ENCODE data around the gene LHFPL6. TPM values are rescaled to one million over a fixed set of nuclear protein-coding genes. Genes with fewer than 3 reads are reported as not detected.

The LHFPL6 gene
- total and polyA plus RNA-seq, 10 of the 15 experiments (the other 5 are each of a cell fraction or from before 2014, with no cell fraction given): 0.11 to 4.6 (median 0.41) TPM

- TF ChIP-seq CBFB (IDR thresholded peaks at IDR 0.05; ENCODE audit: low read depth) (no peak), EZH2 (IDR thresholded peaks at IDR 0.05; ENCODE audit: borderline replicate concordance, control insufficient read depth, low read depth, low read length) (no peak), SIN3A (IDR thresholded peaks at IDR 0.05; ENCODE audit: low read depth, low read length) (no peak), NBN (IDR thresholded peaks at IDR 0.05) (no peak), SMAD5 (IDR thresholded peaks at IDR 0.05; ENCODE audit: low read depth) (no peak), MTA3 (IDR thresholded peaks at IDR 0.05; ENCODE audit: borderline replicate concordance, low read length) (no peak)
- TF ChIP-seq, protein P1, sequence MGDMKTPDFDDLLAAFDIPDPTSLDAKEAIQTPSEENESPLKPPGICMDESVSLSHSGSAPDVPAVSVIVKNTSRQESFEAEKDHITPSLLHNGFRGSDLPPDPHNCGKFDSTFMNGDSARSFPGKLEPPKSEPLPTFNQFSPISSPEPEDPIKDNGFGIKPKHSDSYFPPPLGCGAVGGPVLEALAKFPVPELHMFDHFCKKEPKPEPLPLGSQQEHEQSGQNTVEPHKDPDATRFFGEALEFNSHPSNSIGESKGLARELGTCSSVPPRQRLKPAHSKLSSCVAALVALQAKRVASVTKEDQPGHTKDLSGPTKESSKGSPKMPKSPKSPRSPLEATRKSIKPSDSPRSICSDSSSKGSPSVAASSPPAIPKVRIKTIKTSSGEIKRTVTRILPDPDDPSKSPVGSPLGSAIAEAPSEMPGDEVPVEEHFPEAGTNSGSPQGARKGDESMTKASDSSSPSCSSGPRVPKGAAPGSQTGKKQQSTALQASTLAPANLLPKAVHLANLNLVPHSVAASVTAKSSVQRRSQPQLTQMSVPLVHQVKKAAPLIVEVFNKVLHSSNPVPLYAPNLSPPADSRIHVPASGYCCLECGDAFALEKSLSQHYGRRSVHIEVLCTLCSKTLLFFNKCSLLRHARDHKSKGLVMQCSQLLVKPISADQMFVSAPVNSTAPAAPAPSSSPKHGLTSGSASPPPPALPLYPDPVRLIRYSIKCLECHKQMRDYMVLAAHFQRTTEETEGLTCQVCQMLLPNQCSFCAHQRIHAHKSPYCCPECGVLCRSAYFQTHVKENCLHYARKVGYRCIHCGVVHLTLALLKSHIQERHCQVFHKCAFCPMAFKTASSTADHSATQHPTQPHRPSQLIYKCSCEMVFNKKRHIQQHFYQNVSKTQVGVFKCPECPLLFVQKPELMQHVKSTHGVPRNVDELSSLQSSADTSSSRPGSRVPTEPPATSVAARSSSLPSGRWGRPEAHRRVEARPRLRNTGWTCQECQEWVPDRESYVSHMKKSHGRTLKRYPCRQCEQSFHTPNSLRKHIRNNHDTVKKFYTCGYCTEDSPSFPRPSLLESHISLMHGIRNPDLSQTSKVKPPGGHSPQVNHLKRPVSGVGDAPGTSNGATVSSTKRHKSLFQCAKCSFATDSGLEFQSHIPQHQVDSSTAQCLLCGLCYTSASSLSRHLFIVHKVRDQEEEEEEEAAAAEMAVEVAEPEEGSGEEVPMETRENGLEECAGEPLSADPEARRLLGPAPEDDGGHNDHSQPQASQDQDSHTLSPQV (IDR thresholded peaks at IDR 0.05): no peak
These were observed 34.9 kb upstream of the LHFPL6 start (continued) for GRCh38 chr13:39637890-39638289.

DNA sequence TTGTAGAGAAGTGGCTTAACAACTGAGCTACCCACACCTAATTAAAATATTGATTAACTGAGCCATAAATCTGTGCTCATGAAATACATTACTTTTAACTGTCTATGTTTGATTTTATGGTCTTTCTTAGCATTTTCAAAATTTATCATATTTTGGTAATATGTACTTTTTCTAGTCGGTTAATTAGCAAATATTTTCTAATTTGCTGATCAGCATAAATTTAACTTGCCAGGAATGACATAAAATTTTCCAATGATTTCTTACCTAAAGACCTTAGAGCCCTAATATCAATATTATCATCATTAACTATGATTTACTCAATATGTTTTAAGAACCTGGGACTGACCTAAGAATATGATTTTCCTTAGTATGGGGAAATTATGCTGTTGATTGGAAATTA is 32.6 kb upstream of the LHFPL6 start:
- no peak for ATAC-seq
- ChIA-PET CTCF (interaction anchor here (1.6 to 1.7 kb wide), 2 partner anchors 19 to 23 kb away, joined by 4 read pairs; no protein-coding TSS in a partner anchor), POLR2A (no interaction called here), SMC1A (ENCODE audit: uncharacterized antibody, unreplicated experiment) (interaction anchor here (0.6 kb wide), 1 partner anchor 24 kb away, joined by 3 read pairs; no protein-coding TSS in a partner anchor), RAD21 (ENCODE audit: unreplicated experiment) (no interaction called here)
- no peak overlapping the region for H2AFZ ChIP-seq (ENCODE audit: control insufficient read depth, low read depth, low read length)
- 21% methylated on average over 1 of the region's 1 CpG for WGBS (ENCODE audit: insufficient coverage, insufficient replicate concordance, low lambda C conversion rate, missing lambda C conversion rate)
- H3K4me3 ChIP-seq: no peak overlapping the region
- no peak overlapping the region for H3K4me2 ChIP-seq (ENCODE audit: control insufficient read depth, insufficient read depth)
- H3K9ac ChIP-seq (ENCODE audit: control insufficient read depth, insufficient read depth, low read length): no peak overlapping the region
- no peaks in the 10 kb centered on the region for H3K27me3 ChIP-seq (replicated peaks in 1 of 2; ENCODE audit: control insufficient read depth in 2 of 2, insufficient read depth in 2 of 2, low read length in 1 of 2)
- H3K36me3 ChIP-seq (ENCODE audit: control insufficient read depth in 2 of 2, insufficient read depth in 2 of 2, low read length in 1 of 2): no peaks in the 10 kb centered on the region
- in situ Hi-C loops (cut with MboI): no loop called here
- DNase-seq (ENCODE audit: low read depth, low spot score): no peak
- H4K20me1 ChIP-seq (ENCODE audit: control insufficient read depth, insufficient read depth): no peaks in the 10 kb centered on the region
- H3K27ac ChIP-seq (ENCODE audit: control insufficient read depth, insufficient read depth): no peak overlapping the region
- intact Hi-C loops (cut with micrococcal nuclease; ENCODE audit: unreplicated experiment): no loop called here
- no peaks in the 10 kb centered on the region; the same call in 2 of the 3 replicates for H3K9me3 ChIP-seq (replicated peaks; ENCODE audit: control insufficient read depth, insufficient read depth, low read length)
- no peaks in the 10 kb centered on the region for H3K79me2 ChIP-seq (ENCODE audit: control insufficient read depth, insufficient read depth, low read length)
- no peaks in the 10 kb centered on the region for H3K4me1 ChIP-seq (ENCODE audit: control insufficient read depth, insufficient read depth, low read length)
- FAIRE-seq: no peak
- BruUV-seq (replicated peaks): no TSS peak
- TF ChIP-seq, protein P2, sequence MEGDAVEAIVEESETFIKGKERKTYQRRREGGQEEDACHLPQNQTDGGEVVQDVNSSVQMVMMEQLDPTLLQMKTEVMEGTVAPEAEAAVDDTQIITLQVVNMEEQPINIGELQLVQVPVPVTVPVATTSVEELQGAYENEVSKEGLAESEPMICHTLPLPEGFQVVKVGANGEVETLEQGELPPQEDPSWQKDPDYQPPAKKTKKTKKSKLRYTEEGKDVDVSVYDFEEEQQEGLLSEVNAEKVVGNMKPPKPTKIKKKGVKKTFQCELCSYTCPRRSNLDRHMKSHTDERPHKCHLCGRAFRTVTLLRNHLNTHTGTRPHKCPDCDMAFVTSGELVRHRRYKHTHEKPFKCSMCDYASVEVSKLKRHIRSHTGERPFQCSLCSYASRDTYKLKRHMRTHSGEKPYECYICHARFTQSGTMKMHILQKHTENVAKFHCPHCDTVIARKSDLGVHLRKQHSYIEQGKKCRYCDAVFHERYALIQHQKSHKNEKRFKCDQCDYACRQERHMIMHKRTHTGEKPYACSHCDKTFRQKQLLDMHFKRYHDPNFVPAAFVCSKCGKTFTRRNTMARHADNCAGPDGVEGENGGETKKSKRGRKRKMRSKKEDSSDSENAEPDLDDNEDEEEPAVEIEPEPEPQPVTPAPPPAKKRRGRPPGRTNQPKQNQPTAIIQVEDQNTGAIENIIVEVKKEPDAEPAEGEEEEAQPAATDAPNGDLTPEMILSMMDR (IDR thresholded peaks at IDR 0.05 in 2 of 3, conservative IDR thresholded peaks at IDR 0.05 in 1 of 3; ENCODE audit: control insufficient read depth in 2 of 3, extremely low read depth in 1 of 3, insufficient read depth in 1 of 3, low read depth in 3 of 3, low read length in 3 of 3): no peak
- no peak for TF ChIP-seq SPI1 (IDR thresholded peaks at IDR 0.05; ENCODE audit: borderline replicate concordance, insufficient read depth, low read depth, low read length)
- TF ChIP-seq E4F1 (IDR thresholded peaks at IDR 0.05; ENCODE audit: borderline replicate concordance, partially characterized antibody): no peak
- TF ChIP-seq ZZZ3 (IDR thresholded peaks at IDR 0.05; ENCODE audit: control insufficient read depth, insufficient read length, low read depth): no peak
- no peak for TF ChIP-seq BCL11A (IDR thresholded peaks at IDR 0.05; ENCODE audit: low read depth, low read length)
- TF ChIP-seq SMARCA5 (IDR thresholded peaks at IDR 0.05): no peak
- no peak for TF ChIP-seq SUPT20H (IDR thresholded peaks at IDR 0.05; ENCODE audit: borderline replicate concordance, control insufficient read depth, low read depth, low read length)
- no peak for TF ChIP-seq ATF7 (IDR thresholded peaks at IDR 0.05; ENCODE audit: low read depth)
- no peak for TF ChIP-seq EED (IDR thresholded peaks at IDR 0.05; ENCODE audit: low read depth)
